Measurements from ENCODE around the gene PTPRU.

Gene PTPRU

GRCh38 chr1:29253180-29253579, 16.9 kb downstream of the PTPRU start:
- no peak for ATAC-seq (replicated peaks; ENCODE audit: extremely low read depth, poor library complexity, severe bottlenecking)
- no peak overlapping the region for H3K4me3 Mint-ChIP-seq
- H3K9me3 Mint-ChIP-seq = no peaks in the 10 kb centered on the region
- H3K27ac Mint-ChIP-seq (ENCODE audit: low read depth) = no peak overlapping the region
- no peaks in the 10 kb centered on the region for H3K4me1 Mint-ChIP-seq
- H3K27me3 Mint-ChIP-seq = peaks cover 37% of the 10 kb centered on the region
- no peaks in the 10 kb centered on the region for H3K36me3 Mint-ChIP-seq (ENCODE audit: insufficient read depth)
- DNase-seq (ENCODE audit: low spot score in 2 of 2) = no peak

GRCh38 chr1:29254346-29254745, 18.0 kb downstream of the PTPRU start:
- Mint-ChIP-seq H3K4me3 (no peak overlapping the region), H3K36me3 (ENCODE audit: insufficient read depth) (no peaks in the 10 kb centered on the region), H3K9me3 (no peaks in the 10 kb centered on the region), H3K27ac (ENCODE audit: low read depth) (no peak overlapping the region), H3K4me1 (no peaks in the 10 kb centered on the region), H3K27me3 (peaks cover 35% of the 10 kb centered on the region)
- DNase-seq (ENCODE audit: low spot score in 2 of 2) (no peak), ATAC-seq (replicated peaks; ENCODE audit: extremely low read depth, poor library complexity, severe bottlenecking) (no peak)

- Mint-ChIP-seq H3K4me3 (no peak overlapping the region), H3K27me3 (peaks cover 34% of the 10 kb centered on the region), H3K9me3 (no peaks in the 10 kb centered on the region), H3K36me3 (ENCODE audit: insufficient read depth) (no peaks in the 10 kb centered on the region), H3K4me1 (peaks cover 4% of the 10 kb centered on the region), H3K27ac (ENCODE audit: low read depth) (no peak overlapping the region)
- DNase-seq (ENCODE audit: low spot score in 2 of 2) (no peak), ATAC-seq (replicated peaks; ENCODE audit: extremely low read depth, poor library complexity, severe bottlenecking) (no peak)
These were observed 18.9 kb downstream of the PTPRU start for GRCh38 chr1:29255134-29255666.

GRCh38 chr1:29256394-29256793, 20.1 kb downstream of the PTPRU start:
- Mint-ChIP-seq H3K9me3 (no peaks in the 10 kb centered on the region), H3K27ac (ENCODE audit: low read depth) (no peak overlapping the region), H3K4me3 (no peak overlapping the region), H3K4me1 (peaks cover 8% of the 10 kb centered on the region), H3K36me3 (ENCODE audit: insufficient read depth) (no peaks in the 10 kb centered on the region), H3K27me3 (peaks cover 42% of the 10 kb centered on the region)
- DNase-seq (ENCODE audit: low spot score in 2 of 2) (no peak), ATAC-seq (replicated peaks; ENCODE audit: extremely low read depth, poor library complexity, severe bottlenecking) (no peak)

GRCh38 chr1:29256979-29257804, 20.9 kb downstream of the PTPRU start:
- Mint-ChIP-seq H3K4me3 (no peak overlapping the region), H3K9me3 (no peaks in the 10 kb centered on the region), H3K36me3 (ENCODE audit: insufficient read depth) (no peaks in the 10 kb centered on the region), H3K4me1 (peaks cover 8% of the 10 kb centered on the region), H3K27ac (ENCODE audit: low read depth) (no peak overlapping the region), H3K27me3 (peaks cover 50% of the 10 kb centered on the region)
- ATAC-seq (replicated peaks; ENCODE audit: extremely low read depth, poor library complexity, severe bottlenecking) (no peak), DNase-seq (ENCODE audit: low spot score in 2 of 2) (no peak)

- Mint-ChIP-seq H3K36me3 (ENCODE audit: insufficient read depth) (no peaks in the 10 kb centered on the region), H3K4me3 (peak overlapping the region; percentile 23), H3K9me3 (no peaks in the 10 kb centered on the region), H3K4me1 (peaks cover 8% of the 10 kb centered on the region), H3K27me3 (peaks cover 53% of the 10 kb centered on the region), H3K27ac (ENCODE audit: low read depth) (no peak overlapping the region)
- ATAC-seq (replicated peaks; ENCODE audit: extremely low read depth, poor library complexity, severe bottlenecking) (no peak), DNase-seq (ENCODE audit: low spot score in 2 of 2) (no peak)
These were observed 22.1 kb downstream of the PTPRU start for GRCh38 chr1:29258189-29258975.

- H3K4me1 Mint-ChIP-seq = peaks cover 8% of the 10 kb centered on the region
- H3K4me3 Mint-ChIP-seq = peak overlapping the region; percentile 75
- ATAC-seq (replicated peaks; ENCODE audit: extremely low read depth, poor library complexity, severe bottlenecking) (peak; percentile 32), DNase-seq (ENCODE audit: low spot score in 2 of 2) (no peak)
- H3K9me3 Mint-ChIP-seq = no peaks in the 10 kb centered on the region
- H3K27ac Mint-ChIP-seq (ENCODE audit: low read depth) = no peak overlapping the region
- peaks cover 53% of the 10 kb centered on the region for H3K27me3 Mint-ChIP-seq
- no peaks in the 10 kb centered on the region for H3K36me3 Mint-ChIP-seq (ENCODE audit: insufficient read depth)
These were observed 22.9 kb downstream of the PTPRU start for GRCh38 chr1:29258976-29259801.

- Mint-ChIP-seq H3K9me3 (no peaks in the 10 kb centered on the region), H3K36me3 (ENCODE audit: insufficient read depth) (no peaks in the 10 kb centered on the region), H3K4me3 (peak overlapping the region; percentile 75), H3K4me1 (peaks cover 8% of the 10 kb centered on the region), H3K27me3 (peaks cover 53% of the 10 kb centered on the region), H3K27ac (ENCODE audit: low read depth) (no peak overlapping the region)
- peak; percentile 46 for ATAC-seq (replicated peaks; ENCODE audit: extremely low read depth, poor library complexity, severe bottlenecking)
- DNase-seq (ENCODE audit: low spot score in 2 of 2) = no peak
These were observed 23.6 kb downstream of the PTPRU start for GRCh38 chr1:29259802-29260441.

GRCh38 chr1:29260531-29260930, 24.2 kb downstream of the PTPRU start:
- Mint-ChIP-seq H3K27me3 (peaks cover 58% of the 10 kb centered on the region), H3K4me3 (peak overlapping the region; percentile 75), H3K9me3 (no peaks in the 10 kb centered on the region)

GRCh38 chr1:29264773-29265389, 28.6 kb downstream of the PTPRU start:
- Mint-ChIP-seq H3K27ac (ENCODE audit: low read depth) (no peak overlapping the region), H3K4me3 (no peak overlapping the region), H3K9me3 (no peaks in the 10 kb centered on the region), H3K4me1 (peaks cover 7% of the 10 kb centered on the region), H3K27me3 (peaks cover 71% of the 10 kb centered on the region), H3K36me3 (ENCODE audit: insufficient read depth) (no peaks in the 10 kb centered on the region)
- ATAC-seq (replicated peaks; ENCODE audit: extremely low read depth, poor library complexity, severe bottlenecking) (no peak), DNase-seq (ENCODE audit: low spot score in 2 of 2) (no peak)

More at GRCh38 chr1:29260531-29260930, 24.2 kb downstream of the PTPRU start:
- peaks cover 8% of the 10 kb centered on the region for H3K4me1 Mint-ChIP-seq
- H3K27ac Mint-ChIP-seq (ENCODE audit: low read depth) = no peak overlapping the region
- no peak for ATAC-seq (replicated peaks; ENCODE audit: extremely low read depth, poor library complexity, severe bottlenecking)
- no peaks in the 10 kb centered on the region for H3K36me3 Mint-ChIP-seq (ENCODE audit: insufficient read depth)
- DNase-seq (ENCODE audit: low spot score in 2 of 2) = no peak

GRCh38 chr1:29266912-29267311, 30.6 kb downstream of the PTPRU start:
- H3K4me1 Mint-ChIP-seq = no peaks in the 10 kb centered on the region
- no peak overlapping the region for H3K4me3 Mint-ChIP-seq
- H3K36me3 Mint-ChIP-seq (ENCODE audit: insufficient read depth) = no peaks in the 10 kb centered on the region
- H3K27me3 Mint-ChIP-seq = peaks cover 72% of the 10 kb centered on the region
- no peak overlapping the region for H3K27ac Mint-ChIP-seq (ENCODE audit: low read depth)
- ATAC-seq (replicated peaks; ENCODE audit: extremely low read depth, poor library complexity, severe bottlenecking) = no peak
- H3K9me3 Mint-ChIP-seq = no peaks in the 10 kb centered on the region
- DNase-seq (ENCODE audit: low spot score in 2 of 2) = no peak
